Stomach (tissue), 4 donors: ENCODE results near the gene MAJIN.

Source experiments
- EP300 ChIP-seq: sonication (generic); formaldehyde crosslinking; IDR thresholded peaks from one replicate; pipeline ENCODE4 v1.6.1; 2017; ENCODE audit warnings: antibody characterized with exemption
- POLR2A ChIP-seq, 4 donors: fragments of 450-650 bp; IDR thresholded peaks; one replicate each; pipeline ENCODE4 v1.6.1; 2016; ENCODE audit warnings: antibody characterized with exemption in 4 of 4, control low read depth in 2 of 4, mild to moderate bottlenecking in 1 of 4, moderate library complexity in 1 of 4
- POLR2AphosphoS5 ChIP-seq, 3 donors: sonication (generic); formaldehyde crosslinking; IDR thresholded peaks; one replicate each; pipeline ENCODE4 v1.6.1; 2016; ENCODE audit warnings: antibody characterized with exemption in 3 of 3
- TF ChIP-seq, protein P1 (sequence below), 7 experiments: fragments of 450-650 bp in 4 of 7; fragments of 200-600 bp in 3 of 7; sonication (generic) in 3 of 7; IDR thresholded peaks; one replicate each; pipeline ENCODE4 v1.5.1; 2016 to 2019; ENCODE audit warnings: antibody characterized with exemption in 7 of 7, control low read depth in 2 of 7, mild to moderate bottlenecking in 1 of 7

DNA sequence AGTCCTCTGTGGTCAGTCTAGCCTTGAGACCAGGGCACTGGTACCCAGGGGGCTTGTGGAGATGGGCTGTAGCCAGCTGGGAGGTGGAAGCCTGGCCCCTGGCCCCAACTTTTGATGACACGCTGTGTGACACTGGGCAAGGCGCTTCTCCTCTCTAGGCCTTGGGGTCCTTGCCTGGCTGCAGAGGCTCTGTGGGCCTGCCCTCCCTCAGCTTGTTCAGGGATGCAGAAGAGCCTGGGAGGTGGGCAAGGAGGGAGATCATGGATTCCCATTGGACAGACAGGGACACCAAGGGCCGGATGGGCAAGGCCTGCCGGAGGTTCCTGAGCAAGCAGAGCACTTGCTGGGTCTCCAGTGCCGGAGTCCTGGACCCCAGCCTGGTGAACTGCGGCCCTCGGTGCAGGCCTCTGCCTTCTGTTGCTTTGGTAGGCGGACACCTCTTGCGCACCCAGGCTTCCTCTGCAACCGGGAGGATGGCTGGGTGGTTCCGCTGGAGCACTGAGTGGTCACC is 48.7 kb downstream of the MAJIN start:
- TF ChIP-seq, protein P1, sequence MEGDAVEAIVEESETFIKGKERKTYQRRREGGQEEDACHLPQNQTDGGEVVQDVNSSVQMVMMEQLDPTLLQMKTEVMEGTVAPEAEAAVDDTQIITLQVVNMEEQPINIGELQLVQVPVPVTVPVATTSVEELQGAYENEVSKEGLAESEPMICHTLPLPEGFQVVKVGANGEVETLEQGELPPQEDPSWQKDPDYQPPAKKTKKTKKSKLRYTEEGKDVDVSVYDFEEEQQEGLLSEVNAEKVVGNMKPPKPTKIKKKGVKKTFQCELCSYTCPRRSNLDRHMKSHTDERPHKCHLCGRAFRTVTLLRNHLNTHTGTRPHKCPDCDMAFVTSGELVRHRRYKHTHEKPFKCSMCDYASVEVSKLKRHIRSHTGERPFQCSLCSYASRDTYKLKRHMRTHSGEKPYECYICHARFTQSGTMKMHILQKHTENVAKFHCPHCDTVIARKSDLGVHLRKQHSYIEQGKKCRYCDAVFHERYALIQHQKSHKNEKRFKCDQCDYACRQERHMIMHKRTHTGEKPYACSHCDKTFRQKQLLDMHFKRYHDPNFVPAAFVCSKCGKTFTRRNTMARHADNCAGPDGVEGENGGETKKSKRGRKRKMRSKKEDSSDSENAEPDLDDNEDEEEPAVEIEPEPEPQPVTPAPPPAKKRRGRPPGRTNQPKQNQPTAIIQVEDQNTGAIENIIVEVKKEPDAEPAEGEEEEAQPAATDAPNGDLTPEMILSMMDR (IDR thresholded peaks at IDR 0.05): no peak
- TF ChIP-seq POLR2A (IDR thresholded peaks at IDR 0.05) (no peak), POLR2AphosphoS5 (IDR thresholded peaks at IDR 0.05) (no peak), EP300 (no peak)
